DOHH2 (cell line): ENCODE data around the gene ARID5B.

Experiments
- H3F3A ChIP-seq: fragments of 200-600 bp; sonication (generic), shearing (Covaris generic); 2 replicates; pipeline ENCODE4 v1.6.0; 2016; ENCODE audit warnings: antibody characterized with exemption, mild to moderate bottlenecking; ENCODE audit not compliant: control insufficient read depth, insufficient read depth
- H3K27ac ChIP-seq: fragments of 200-600 bp; sonication (generic); 2 replicates; pipeline ENCODE4 v1.5.1; 2014; ENCODE audit warnings: low read depth, mild to moderate bottlenecking, low read length, moderate library complexity
- H3K27me3 ChIP-seq: fragments of 200-600 bp; sonication (generic); 2 replicates; pipeline ENCODE4 v1.6.1; 2014; ENCODE audit warnings: mild to moderate bottlenecking, low read length, mixed read lengths; ENCODE audit not compliant: control insufficient read depth
- H3K36me3 ChIP-seq: fragments of 200-600 bp; sonication (generic); 2 replicates; pipeline ENCODE4 v1.6.1; 2014; ENCODE audit warnings: mild to moderate bottlenecking, low read length, moderate library complexity, mixed read lengths; ENCODE audit not compliant: control insufficient read depth
- H3K4me1 ChIP-seq: fragments of 200-600 bp; sonication (generic); 2 replicates; pipeline ENCODE4 v1.6.1; 2014; ENCODE audit warnings: mild to moderate bottlenecking, low read length, mixed read lengths; ENCODE audit not compliant: control insufficient read depth
- H3K4me2 ChIP-seq: fragments of 200-600 bp; sonication (generic); 2 replicates; pipeline ENCODE4 v1.6.0; 2014; ENCODE audit warnings: mild to moderate bottlenecking, low read length, moderate library complexity
- H3K4me3 ChIP-seq: fragments of 200-600 bp; sonication (generic); 2 replicates; pipeline ENCODE4 v1.5.1; 2014; ENCODE audit warnings: mild to moderate bottlenecking, low read length, mixed read lengths
- H3K79me2 ChIP-seq: fragments of 200-600 bp; sonication (generic); 2 replicates; pipeline ENCODE4 v1.6.1; 2014; ENCODE audit warnings: mild to moderate bottlenecking, low read length, mixed read lengths; ENCODE audit not compliant: control insufficient read depth
- H3K9me2 ChIP-seq: fragments of 200-600 bp; sonication (generic); replicated peaks from 2 replicates; pipeline ENCODE4 v1.6.1; 2014; ENCODE audit warnings: mild to moderate bottlenecking, low read length, mixed read lengths; ENCODE audit not compliant: control insufficient read depth
- H3K9me3 ChIP-seq: fragments of 200-600 bp; sonication (generic); 2 replicates; pipeline ENCODE4 v1.6.1; 2014; ENCODE audit warnings: antibody characterized with exemption, low read length, mixed read lengths; ENCODE audit not compliant: control insufficient read depth, insufficient read depth
- H4K20me1 ChIP-seq: fragments of 200-600 bp; sonication (generic); 2 replicates; pipeline ENCODE4 v1.6.0; 2014; ENCODE audit warnings: low read depth, mild to moderate bottlenecking, antibody characterized with exemption, low read length, moderate library complexity; ENCODE audit not compliant: control insufficient read depth, insufficient read depth
- EZH2phosphoT487 ChIP-seq: fragments of 200-600 bp; sonication (generic); IDR thresholded peaks from 2 replicates; pipeline ENCODE4 v1.6.1; 2017; ENCODE audit warnings: borderline replicate concordance, mild to moderate bottlenecking, antibody characterized with exemption, low read length, moderate library complexity, mixed read lengths
- TF ChIP-seq, protein P1 (sequence below): fragments of 200-600 bp; sonication (generic); IDR thresholded peaks from one replicate; pipeline ENCODE4 v1.5.1; 2014; ENCODE audit warnings: antibody characterized with exemption, mild to moderate bottlenecking, low read depth, low read length; ENCODE audit not compliant: poor library complexity, severe bottlenecking

ARID5B gene

DNA sequence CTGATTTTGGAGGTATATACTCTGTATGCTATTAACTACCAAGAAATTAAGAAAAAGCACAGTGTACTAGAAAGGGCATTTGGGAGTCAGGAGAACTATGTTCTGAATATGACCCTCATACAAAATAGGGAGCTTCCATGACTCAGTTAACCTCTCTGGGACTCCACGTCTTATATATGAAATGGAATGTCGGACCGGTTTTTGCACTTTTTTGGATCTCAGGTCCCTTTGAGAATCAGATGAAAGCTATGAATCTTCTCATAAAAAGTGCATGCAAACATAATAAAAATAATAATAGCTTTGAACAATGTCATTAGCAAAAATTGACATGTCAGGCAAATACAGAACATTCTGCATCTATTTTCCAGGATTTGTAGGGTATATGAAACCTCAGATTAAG lies 113.0 kb downstream of the ARID5B start:
- H3K79me2 ChIP-seq = peaks cover 50% of the 10 kb centered on the region
- H3K4me2 ChIP-seq = no peak overlapping the region
- H3K4me3 ChIP-seq = no peak overlapping the region
- H3F3A ChIP-seq = 0 out of 2 replicates have a peak, but pooled peaks cover 2% of the 10 kb centered on the region
- H3K36me3 ChIP-seq = peaks cover 38% of the 10 kb centered on the region
- H3K9me2 ChIP-seq = no peaks in the 10 kb centered on the region
- no peaks in the 10 kb centered on the region for H3K9me3 ChIP-seq
- no peaks in the 10 kb centered on the region for H4K20me1 ChIP-seq
- no peaks in the 10 kb centered on the region for H3K27me3 ChIP-seq
- TF ChIP-seq EZH2phosphoT487 = no peak
- TF ChIP-seq, protein P1, sequence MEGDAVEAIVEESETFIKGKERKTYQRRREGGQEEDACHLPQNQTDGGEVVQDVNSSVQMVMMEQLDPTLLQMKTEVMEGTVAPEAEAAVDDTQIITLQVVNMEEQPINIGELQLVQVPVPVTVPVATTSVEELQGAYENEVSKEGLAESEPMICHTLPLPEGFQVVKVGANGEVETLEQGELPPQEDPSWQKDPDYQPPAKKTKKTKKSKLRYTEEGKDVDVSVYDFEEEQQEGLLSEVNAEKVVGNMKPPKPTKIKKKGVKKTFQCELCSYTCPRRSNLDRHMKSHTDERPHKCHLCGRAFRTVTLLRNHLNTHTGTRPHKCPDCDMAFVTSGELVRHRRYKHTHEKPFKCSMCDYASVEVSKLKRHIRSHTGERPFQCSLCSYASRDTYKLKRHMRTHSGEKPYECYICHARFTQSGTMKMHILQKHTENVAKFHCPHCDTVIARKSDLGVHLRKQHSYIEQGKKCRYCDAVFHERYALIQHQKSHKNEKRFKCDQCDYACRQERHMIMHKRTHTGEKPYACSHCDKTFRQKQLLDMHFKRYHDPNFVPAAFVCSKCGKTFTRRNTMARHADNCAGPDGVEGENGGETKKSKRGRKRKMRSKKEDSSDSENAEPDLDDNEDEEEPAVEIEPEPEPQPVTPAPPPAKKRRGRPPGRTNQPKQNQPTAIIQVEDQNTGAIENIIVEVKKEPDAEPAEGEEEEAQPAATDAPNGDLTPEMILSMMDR = no peak
- H3K4me1 ChIP-seq = peaks cover 73% of the 10 kb centered on the region
- no peak overlapping the region for H3K27ac ChIP-seq

DNA sequence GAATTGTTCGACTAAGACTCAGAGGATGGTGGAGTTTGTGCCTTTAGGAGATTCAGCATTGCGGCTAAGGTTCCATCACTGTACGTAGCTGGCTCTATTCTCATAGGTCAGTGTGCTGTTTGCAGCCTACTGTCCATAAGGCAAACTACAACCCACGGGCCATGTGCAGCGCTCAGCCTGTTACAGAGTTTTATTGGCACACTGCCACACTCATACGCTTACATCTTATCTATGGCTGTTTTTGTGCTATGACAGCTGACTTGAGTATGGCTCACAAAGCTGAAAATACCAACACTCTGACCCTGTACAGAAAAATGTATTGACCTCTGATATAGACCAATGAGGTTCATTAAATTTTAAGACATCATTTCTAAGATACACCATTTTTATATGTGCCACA lies 114.5 kb downstream of the ARID5B start:
- Histone ChIP-seq H3K27me3 (no peaks in the 10 kb centered on the region), H3K79me2 (peaks cover 53% of the 10 kb centered on the region), H3K9me2 (no peaks in the 10 kb centered on the region), H3F3A (0 out of 2 replicates have a peak, but pooled peaks cover 2% of the 10 kb centered on the region), H3K36me3 (peaks cover 30% of the 10 kb centered on the region), H3K4me2 (peak overlapping the region; percentile 88), H4K20me1 (no peaks in the 10 kb centered on the region), H3K9me3 (no peaks in the 10 kb centered on the region), H3K4me3 (peak overlapping the region; percentile 63), H3K27ac (peak overlapping the region; percentile 77), H3K4me1 (peaks cover 73% of the 10 kb centered on the region)
- TF ChIP-seq, protein P1 = no peak
- no peak for TF ChIP-seq EZH2phosphoT487

DNA sequence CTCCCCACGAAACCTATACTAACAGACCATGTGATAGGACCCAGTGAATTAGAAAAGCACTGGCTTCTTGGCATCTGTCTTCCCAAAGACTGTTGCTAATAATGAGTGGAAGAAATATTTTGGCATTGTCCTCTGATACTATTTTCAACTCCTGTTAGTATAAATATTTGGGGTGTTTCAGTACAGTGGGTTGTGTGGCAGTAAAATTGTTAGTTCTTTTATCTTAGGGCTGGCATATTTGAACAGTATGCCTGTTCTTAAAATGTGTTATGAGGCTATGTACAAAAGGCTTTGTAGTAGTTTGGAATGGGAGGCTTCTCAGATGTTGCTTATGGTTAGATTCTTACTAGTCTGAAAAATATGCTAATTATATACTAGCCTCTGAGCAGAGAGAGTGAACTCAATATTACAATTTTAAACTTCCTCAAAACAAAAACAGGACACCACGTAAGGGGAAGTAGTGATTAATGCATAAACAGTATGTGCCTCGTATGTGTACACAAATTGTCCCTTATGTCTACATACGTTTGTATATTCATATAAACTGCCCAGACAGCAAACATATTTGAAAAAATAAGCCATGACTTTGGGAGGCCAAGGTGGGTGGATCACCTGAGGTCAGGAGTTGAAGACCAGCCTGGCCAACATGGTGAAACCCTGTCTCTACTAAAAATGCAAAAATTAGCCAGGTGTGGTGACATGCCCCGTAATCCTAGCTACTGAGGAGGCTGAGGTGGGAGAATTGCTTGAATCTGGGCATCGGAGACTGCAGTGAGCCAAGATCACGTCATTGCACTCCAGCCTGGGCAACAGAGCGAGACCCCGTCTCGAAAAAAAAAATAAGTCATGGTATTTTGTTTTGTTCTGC lies 115.4 kb downstream of the ARID5B start:
- Histone ChIP-seq H3K4me2 (peak overlapping the region; percentile 88), H3K9me3 (no peaks in the 10 kb centered on the region), H3K27me3 (no peaks in the 10 kb centered on the region), H3K4me1 (peaks cover 74% of the 10 kb centered on the region), H3K79me2 (peaks cover 57% of the 10 kb centered on the region), H3F3A (0 out of 2 replicates have a peak, but pooled peaks cover 2% of the 10 kb centered on the region), H3K9me2 (no peaks in the 10 kb centered on the region), H4K20me1 (no peaks in the 10 kb centered on the region), H3K27ac (peak overlapping the region; percentile 77), H3K4me3 (peak overlapping the region; percentile 63), H3K36me3 (peaks cover 22% of the 10 kb centered on the region)
- TF ChIP-seq EZH2phosphoT487 = no peak
- TF ChIP-seq, protein P1 = no peak
